ENCODE data around the gene HINFP. TPM values are rescaled to one million over a fixed set of nuclear protein-coding genes. Genes with fewer than 3 reads are reported as not detected.

HINFP gene
- polyA plus RNA-seq, 1 donor from 2014 or later, result 50.0 TPM

DNA sequence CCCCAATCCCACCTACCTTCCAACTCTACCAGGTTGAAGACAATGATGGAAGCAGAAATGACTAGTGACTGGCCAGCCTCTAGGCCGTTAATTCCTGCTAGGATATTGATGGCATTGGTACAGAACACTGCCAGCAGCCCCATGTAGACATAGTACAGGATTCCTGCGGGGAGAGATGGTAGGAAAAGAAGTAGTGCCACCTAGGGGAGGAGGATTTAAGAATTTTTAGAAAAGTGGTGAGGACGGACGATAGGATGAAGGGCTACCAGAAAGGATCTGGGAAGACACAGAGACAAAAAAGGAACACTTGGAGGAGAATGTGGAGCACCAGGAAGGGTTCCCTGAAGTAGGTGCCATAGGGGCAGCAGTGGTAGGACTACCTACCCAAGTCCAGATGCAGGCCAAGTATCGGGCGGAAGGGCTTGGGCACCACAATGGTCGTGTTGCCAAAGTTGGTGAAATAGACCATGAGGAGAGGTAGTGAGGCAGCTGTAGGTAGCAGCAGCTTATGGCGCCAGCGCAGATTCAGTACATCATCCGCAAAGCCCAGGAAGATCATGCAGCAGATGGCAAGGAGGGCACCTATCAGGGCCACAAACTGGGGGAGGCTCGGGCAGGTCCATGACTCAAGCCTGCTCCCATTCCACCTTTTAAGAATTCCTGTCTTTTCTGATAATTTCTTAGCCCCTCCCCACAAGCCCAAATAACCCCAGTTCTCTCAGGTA lies 21.0 kb upstream of the HINFP start:
- Histone ChIP-seq H3K27ac (ENCODE audit: low read length) (no peak overlapping the region), H3K9me2 (ENCODE audit: insufficient read depth, low read length) (no peaks in the 10 kb centered on the region), H3K9me3 (ENCODE audit: low read length) (no peaks in the 10 kb centered on the region), H3K4me3 (ENCODE audit: low read length) (peak overlapping the region; percentile 82), H3K36me3 (ENCODE audit: insufficient read depth, low read length) (no peaks in the 10 kb centered on the region), H3K27me3 (ENCODE audit: insufficient read depth, low read depth, low read length) (no peaks in the 10 kb centered on the region), H3K4me2 (ENCODE audit: low read length) (peak overlapping the region; percentile 88), H4K20me1 (ENCODE audit: insufficient read depth) (no peaks in the 10 kb centered on the region), H2AFZ (ENCODE audit: low read depth, low read length) (no peak overlapping the region), H3F3A (ENCODE audit: insufficient read depth, low read length, poor library complexity, severe bottlenecking) (no peaks in the 10 kb centered on the region), H3K79me2 (replicated peaks; ENCODE audit: insufficient read depth, low read length) (no peaks in the 10 kb centered on the region), H3K9ac (ENCODE audit: low read length) (peak overlapping the region; percentile 75)
- TF ChIP-seq, protein P1, sequence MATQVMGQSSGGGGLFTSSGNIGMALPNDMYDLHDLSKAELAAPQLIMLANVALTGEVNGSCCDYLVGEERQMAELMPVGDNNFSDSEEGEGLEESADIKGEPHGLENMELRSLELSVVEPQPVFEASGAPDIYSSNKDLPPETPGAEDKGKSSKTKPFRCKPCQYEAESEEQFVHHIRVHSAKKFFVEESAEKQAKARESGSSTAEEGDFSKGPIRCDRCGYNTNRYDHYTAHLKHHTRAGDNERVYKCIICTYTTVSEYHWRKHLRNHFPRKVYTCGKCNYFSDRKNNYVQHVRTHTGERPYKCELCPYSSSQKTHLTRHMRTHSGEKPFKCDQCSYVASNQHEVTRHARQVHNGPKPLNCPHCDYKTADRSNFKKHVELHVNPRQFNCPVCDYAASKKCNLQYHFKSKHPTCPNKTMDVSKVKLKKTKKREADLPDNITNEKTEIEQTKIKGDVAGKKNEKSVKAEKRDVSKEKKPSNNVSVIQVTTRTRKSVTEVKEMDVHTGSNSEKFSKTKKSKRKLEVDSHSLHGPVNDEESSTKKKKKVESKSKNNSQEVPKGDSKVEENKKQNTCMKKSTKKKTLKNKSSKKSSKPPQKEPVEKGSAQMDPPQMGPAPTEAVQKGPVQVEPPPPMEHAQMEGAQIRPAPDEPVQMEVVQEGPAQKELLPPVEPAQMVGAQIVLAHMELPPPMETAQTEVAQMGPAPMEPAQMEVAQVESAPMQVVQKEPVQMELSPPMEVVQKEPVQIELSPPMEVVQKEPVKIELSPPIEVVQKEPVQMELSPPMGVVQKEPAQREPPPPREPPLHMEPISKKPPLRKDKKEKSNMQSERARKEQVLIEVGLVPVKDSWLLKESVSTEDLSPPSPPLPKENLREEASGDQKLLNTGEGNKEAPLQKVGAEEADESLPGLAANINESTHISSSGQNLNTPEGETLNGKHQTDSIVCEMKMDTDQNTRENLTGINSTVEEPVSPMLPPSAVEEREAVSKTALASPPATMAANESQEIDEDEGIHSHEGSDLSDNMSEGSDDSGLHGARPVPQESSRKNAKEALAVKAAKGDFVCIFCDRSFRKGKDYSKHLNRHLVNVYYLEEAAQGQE (IDR thresholded peaks at IDR 0.05; ENCODE audit: borderline replicate concordance), result no peak
- TF ChIP-seq TAF1 (IDR thresholded peaks at IDR 0.05; ENCODE audit: low read depth) (no peak), POLR2AphosphoS5 (IDR thresholded peaks at IDR 0.05) (no peak), RAD21 (conservative IDR thresholded peaks at IDR 0.05) (peak; percentile 18), MXI1 (conservative IDR thresholded peaks at IDR 0.05; ENCODE audit: poor library complexity, severe bottlenecking) (no peak), SMC3 (conservative IDR thresholded peaks at IDR 0.05; ENCODE audit: poor library complexity) (no peak), EP300 (conservative IDR thresholded peaks at IDR 0.05; ENCODE audit: poor library complexity, severe bottlenecking) (no peak), EZH2 (IDR thresholded peaks at IDR 0.05; ENCODE audit: borderline replicate concordance, insufficient read depth, low read length, poor library complexity, severe bottlenecking) (no peak)
- TF ChIP-seq, protein P2, sequence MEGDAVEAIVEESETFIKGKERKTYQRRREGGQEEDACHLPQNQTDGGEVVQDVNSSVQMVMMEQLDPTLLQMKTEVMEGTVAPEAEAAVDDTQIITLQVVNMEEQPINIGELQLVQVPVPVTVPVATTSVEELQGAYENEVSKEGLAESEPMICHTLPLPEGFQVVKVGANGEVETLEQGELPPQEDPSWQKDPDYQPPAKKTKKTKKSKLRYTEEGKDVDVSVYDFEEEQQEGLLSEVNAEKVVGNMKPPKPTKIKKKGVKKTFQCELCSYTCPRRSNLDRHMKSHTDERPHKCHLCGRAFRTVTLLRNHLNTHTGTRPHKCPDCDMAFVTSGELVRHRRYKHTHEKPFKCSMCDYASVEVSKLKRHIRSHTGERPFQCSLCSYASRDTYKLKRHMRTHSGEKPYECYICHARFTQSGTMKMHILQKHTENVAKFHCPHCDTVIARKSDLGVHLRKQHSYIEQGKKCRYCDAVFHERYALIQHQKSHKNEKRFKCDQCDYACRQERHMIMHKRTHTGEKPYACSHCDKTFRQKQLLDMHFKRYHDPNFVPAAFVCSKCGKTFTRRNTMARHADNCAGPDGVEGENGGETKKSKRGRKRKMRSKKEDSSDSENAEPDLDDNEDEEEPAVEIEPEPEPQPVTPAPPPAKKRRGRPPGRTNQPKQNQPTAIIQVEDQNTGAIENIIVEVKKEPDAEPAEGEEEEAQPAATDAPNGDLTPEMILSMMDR (IDR thresholded peaks at IDR 0.05; ENCODE audit: poor library complexity, severe bottlenecking), result peak; percentile 53

DNA sequence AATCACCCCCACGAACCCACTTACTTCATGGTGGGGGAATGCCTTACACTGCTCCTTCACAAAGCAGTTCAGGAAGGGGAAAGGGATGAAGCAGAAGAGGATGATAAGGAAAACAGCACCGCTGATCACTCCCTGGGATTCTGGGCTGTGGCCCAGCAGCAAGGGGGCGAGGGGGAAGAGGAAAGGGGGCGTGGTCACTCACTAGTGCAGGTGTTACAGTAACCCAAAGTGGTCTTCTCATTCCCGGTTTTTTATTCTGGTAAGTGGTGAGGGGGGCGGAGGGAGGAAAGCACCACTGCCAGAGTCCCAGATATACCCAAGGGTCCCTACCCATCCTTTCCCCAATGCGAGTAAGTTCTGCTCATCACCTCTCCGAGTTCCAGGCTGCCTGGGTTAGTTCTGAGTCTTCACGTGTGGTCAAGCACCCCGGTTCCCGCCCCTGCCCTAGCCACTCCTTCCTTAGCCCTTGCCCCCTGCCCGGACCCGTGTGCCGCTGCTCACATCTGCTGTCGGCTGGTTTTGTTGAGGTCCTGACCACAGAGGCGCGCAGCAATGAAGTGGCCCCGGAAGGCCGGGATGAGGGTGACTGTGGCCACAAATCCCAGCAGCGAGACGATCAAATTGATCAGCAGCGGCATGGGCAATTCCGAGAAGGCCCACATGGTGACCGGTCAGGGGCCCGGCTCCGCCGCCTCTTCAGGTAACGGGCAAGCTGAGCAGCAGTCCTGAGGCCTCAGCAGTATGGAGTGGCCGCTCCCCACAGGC lies 20.2 kb upstream of the HINFP start:
- Histone ChIP-seq H3K9me2 (ENCODE audit: insufficient read depth, low read length) (no peaks in the 10 kb centered on the region), H3K9me3 (ENCODE audit: low read length) (no peaks in the 10 kb centered on the region), H4K20me1 (ENCODE audit: insufficient read depth) (no peaks in the 10 kb centered on the region), H3K36me3 (ENCODE audit: insufficient read depth, low read length) (no peaks in the 10 kb centered on the region), H3K79me2 (replicated peaks; ENCODE audit: insufficient read depth, low read length) (no peaks in the 10 kb centered on the region), H3F3A (ENCODE audit: insufficient read depth, low read length, poor library complexity, severe bottlenecking) (no peaks in the 10 kb centered on the region), H3K27me3 (ENCODE audit: insufficient read depth, low read depth, low read length) (no peaks in the 10 kb centered on the region), H2AFZ (ENCODE audit: low read depth, low read length) (peak overlapping the region; percentile 77), H3K4me3 (ENCODE audit: low read length) (peak overlapping the region; percentile 82), H3K4me2 (ENCODE audit: low read length) (peak overlapping the region; percentile 88), H3K9ac (ENCODE audit: low read length) (peak overlapping the region; percentile 75), H3K27ac (ENCODE audit: low read length) (peak overlapping the region; percentile 90)
- TF ChIP-seq SMC3 (conservative IDR thresholded peaks at IDR 0.05; ENCODE audit: poor library complexity) (no peak), RAD21 (conservative IDR thresholded peaks at IDR 0.05) (no peak), EZH2 (IDR thresholded peaks at IDR 0.05; ENCODE audit: borderline replicate concordance, insufficient read depth, low read length, poor library complexity, severe bottlenecking) (no peak), TAF1 (IDR thresholded peaks at IDR 0.05; ENCODE audit: low read depth) (peak; percentile 2), EP300 (conservative IDR thresholded peaks at IDR 0.05; ENCODE audit: poor library complexity, severe bottlenecking) (no peak), MXI1 (conservative IDR thresholded peaks at IDR 0.05; ENCODE audit: poor library complexity, severe bottlenecking) (no peak), POLR2AphosphoS5 (IDR thresholded peaks at IDR 0.05) (no peak)
- TF ChIP-seq, protein P2 (IDR thresholded peaks at IDR 0.05; ENCODE audit: poor library complexity, severe bottlenecking), result peak; percentile 45
- TF ChIP-seq, protein P1 (IDR thresholded peaks at IDR 0.05; ENCODE audit: borderline replicate concordance), result no peak
